Measurements from ENCODE around the gene CCT3.
"Not testable (repeated sequence)": the region's sequence is repeated elsewhere in the genome, so short reads cannot be mapped to it uniquely, and the experiment has no call there.

The CCT3 gene

DNA sequence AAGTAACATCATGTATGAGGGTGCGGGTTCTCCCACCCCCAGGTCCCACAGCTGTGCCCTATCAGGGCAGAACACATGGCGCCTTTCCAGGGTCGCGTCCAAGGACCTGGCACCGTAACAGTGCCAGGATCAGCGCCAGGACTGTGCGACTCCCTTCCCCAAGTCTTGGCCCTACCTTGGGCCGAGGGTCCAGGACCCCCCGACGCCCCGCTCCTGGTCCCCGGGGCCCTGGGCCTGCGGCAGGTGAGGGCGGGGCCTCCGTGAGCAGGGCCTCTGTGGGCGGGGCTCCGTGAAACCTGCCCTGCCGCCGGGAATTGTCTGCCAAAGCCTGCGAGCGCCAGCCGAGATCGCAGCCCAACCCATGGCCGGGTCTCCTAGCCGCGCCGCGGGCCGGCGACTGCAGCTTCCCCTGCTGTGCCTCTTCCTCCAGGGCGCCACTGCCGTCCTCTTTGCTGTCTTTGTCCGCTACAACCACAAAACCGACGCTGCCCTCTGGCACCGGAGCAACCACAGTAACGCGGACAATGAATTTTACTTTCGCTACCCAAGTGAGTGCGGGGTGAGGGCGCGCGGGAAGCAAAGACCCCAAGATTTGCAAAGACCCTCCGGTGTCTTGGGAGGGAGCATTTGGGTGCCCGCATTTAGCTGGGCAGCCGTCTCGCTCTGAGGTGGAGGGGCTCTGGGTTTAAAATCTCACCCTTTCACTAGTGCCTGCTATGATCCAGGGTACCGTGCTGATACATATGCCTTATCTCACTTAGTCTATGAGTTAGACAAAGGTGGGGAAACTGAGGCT is 31.0 kb upstream of the CCT3 start, which contains the start of gene RHBG:
Gene RHBG, plus strand, starts transcription at position 323 of the 796 bp plus-strand sequence. Its CDS starts 39 bp downstream, at position 362.
- no peak for DNase-seq (ENCODE audit: low read depth in 3 of 3, low spot score in 1 of 3)

DNA sequence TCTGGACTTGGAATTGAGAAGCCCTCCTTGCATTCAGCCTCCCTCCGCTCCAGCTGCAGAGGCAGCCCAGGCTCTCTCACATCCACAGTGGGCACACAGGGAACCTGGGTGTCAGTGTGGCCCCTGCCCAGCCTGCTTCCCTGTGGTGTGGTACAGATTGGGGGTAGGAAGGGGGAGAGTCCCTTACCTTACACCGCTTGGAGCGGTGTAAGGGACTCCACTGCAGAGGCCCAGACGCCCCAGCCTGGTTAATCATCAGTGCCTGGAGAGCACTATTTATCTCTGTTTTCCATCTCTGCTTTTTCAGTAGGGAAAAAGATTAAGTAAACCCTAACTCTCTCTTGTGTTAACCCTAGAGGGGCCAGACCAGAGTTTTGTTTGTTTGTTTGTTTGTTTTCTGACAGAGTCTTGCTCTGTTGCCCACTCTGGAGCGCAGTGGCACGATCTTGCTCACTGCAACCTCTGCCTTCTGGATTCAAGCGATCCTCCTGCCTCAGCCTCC is 30.1 kb upstream of the CCT3 start:
- no peak for DNase-seq (ENCODE audit: low read depth in 3 of 3, low spot score in 1 of 3)

DNA sequence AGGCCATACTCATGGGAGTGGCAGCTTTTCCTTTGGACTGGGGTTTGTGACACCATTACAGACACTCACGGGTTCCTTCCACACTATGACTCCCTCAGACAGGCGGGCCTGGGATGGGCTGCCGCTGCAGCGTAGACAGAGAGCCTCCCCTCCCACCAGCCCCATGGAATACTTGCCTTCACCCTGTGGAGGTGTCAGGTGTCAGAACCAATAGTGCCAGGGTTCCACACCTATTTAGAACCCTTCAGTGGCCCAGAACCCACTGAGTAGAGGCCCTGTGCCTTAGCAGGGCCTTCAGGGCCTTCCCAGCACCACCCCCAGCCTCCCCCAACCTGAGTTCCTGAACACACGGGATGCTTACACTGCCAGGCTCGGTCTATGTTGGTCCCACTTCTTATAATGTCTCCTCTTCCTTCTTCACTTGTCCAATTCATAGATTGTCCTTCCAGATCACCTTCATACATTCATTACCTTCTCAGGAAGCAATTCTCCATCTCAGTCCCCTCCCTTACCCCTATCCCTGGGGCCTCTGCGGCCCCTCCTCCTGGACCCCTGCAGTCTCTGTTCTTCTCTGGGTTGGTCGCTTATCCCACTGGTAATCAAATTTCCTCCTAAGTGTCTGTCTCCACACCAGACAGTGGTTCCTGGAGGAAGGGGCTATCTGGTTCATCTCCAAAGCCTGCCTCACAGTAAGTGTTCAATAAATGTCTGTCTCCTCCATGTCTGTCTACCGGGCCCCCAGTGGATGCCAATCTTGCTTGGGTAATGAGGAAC is 29.5 kb upstream of the CCT3 start:
- DNase-seq (ENCODE audit: low read depth in 3 of 3, low spot score in 1 of 3), result no peak

GRCh38 chr1:156366378-156367166 is 28.5 kb upstream of the CCT3 start:
- DNase-seq (ENCODE audit: low read depth in 3 of 3, low spot score in 1 of 3), result no peak

- DNase-seq (ENCODE audit: low read depth in 3 of 3, low spot score in 1 of 3), result no peak
Observed at GRCh38 chr1:156365754-156366153, 27.7 kb upstream of the CCT3 start.

DNA sequence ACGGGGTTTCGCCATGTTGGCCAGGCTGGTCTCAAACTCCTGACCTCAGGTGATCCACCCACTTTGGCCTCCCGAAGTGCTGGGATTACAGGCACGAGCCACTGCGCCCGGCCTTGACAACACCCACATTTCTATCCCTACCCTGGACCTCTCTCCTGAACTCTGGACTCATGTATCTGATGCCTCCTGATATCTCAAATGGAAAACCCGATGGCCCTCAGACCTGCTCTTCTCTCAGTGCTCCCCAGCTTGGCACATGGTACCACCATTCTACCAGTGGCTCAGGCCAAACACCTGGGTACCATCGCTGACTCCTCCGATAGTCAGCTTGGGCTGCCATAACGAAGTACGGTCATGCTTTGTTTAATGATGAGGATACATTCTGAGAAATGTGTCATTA is 22.4 kb upstream of the CCT3 start:
- DNase-seq (ENCODE audit: low read depth in 3 of 3, low spot score in 1 of 3), result no peak

DNA sequence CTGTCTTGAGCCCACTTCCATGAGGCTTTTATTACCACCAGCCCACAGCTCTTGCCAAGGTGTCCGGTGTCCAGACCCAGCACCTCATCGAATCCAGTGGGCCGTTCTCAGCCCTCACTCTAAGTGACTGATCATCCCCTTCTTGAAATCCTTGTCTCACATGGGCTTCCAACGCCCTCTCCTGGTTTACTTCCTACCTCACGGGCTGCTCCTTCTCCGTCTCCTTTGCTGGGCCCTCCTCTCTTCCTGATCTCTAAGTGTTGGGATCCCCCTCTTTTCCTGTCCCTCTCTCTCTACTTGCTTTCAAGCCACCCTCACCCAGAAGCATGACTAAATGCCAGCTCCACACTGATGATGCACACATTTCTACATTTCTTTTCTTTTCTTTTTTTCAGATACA is 21.9 kb upstream of the CCT3 start:
- DNase-seq (ENCODE audit: low read depth in 3 of 3, low spot score in 1 of 3), result no peak

GRCh38 chr1:156359249-156359648 is 21.2 kb upstream of the CCT3 start:
- no peak for DNase-seq (ENCODE audit: low read depth in 3 of 3, low spot score in 1 of 3)

DNA sequence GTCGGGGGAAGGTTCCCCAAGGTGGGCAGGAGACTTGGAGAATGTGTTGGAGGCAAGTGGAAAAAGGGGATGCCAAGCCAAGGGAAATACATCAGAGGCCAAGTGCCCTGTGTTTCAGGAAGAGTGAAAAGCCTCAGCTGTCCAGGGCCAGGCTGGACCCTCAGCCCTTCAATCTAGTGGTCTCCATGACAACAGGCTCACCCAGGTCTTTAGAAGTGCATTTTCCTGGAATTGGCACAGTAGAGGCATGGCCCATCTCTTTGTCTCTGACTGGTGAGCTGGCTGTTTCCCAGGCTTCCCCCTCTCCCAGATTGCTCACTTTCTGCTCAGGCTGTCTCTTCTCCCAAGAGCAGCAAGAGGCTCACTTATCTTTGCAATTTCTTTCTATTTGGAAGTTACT is 20.5 kb upstream of the CCT3 start:
- no peak for DNase-seq (ENCODE audit: low read depth in 3 of 3, low spot score in 1 of 3)

- DNase-seq (ENCODE audit: low read depth in 3 of 3, low spot score in 1 of 3), result no peak
Observed at GRCh38 chr1:156357977-156358376, 19.9 kb upstream of the CCT3 start.

GRCh38 chr1:156356875-156357534 is 18.9 kb upstream of the CCT3 start:
- DNase-seq (ENCODE audit: low read depth in 3 of 3, low spot score in 1 of 3), result peak in 2 of 3 donors; percentile 46 to 52

- DNase-seq (ENCODE audit: low read depth in 3 of 3, low spot score in 1 of 3), result no peak
Observed at GRCh38 chr1:156356262-156356874, 18.3 kb upstream of the CCT3 start.

GRCh38 chr1:156352481-156352880 is 14.4 kb upstream of the CCT3 start:
- not testable (repeated sequence) for DNase-seq (ENCODE audit: low read depth in 3 of 3, low spot score in 1 of 3)

DNA sequence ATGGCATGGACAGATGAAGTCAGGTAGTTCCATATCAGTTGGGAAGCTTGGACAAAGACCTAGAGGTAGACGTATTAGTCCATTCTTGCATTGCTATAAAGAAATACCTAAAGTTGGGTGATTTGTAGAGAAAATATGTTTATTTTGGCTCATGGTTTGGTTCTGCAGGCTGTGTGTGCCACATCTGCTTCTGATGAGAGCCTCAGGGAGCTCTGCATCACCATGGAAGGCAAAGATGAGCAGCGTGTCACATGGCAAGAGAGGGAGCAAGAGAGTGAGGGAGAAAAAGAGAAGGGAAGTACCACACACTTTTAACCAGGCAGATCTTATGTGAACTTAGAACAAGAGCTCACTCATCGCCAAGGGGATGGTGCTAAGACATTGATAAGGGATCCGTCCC is 9.2 kb upstream of the CCT3 start:
- DNase-seq (ENCODE audit: low read depth in 3 of 3, low spot score in 1 of 3), result no peak

- no peak for DNase-seq (ENCODE audit: low read depth in 3 of 3, low spot score in 1 of 3)
Observed at GRCh38 chr1:156346636-156347035, 8.5 kb upstream of the CCT3 start.

DNA sequence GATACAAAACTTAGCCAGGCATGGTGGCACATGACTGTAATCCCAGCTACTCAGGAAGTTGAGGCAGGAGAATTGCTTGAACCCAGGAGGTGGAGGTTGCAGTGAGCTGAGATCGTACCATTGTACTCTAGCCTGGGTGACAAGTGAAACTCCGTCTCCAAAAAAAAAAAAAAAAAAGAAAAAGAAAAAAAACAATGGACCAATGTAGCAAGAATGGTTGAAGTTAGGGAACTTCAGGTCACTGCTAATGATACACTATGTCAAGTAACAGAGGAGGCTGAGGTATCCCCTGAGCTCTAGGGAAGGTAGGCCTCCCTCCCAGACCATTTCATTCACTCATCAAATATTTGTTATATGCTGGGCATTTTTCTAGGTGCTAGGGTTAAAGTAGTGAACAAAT is 7.9 kb upstream of the CCT3 start:
- DNase-seq (ENCODE audit: low read depth in 3 of 3, low spot score in 1 of 3), result not testable (repeated sequence)

DNA sequence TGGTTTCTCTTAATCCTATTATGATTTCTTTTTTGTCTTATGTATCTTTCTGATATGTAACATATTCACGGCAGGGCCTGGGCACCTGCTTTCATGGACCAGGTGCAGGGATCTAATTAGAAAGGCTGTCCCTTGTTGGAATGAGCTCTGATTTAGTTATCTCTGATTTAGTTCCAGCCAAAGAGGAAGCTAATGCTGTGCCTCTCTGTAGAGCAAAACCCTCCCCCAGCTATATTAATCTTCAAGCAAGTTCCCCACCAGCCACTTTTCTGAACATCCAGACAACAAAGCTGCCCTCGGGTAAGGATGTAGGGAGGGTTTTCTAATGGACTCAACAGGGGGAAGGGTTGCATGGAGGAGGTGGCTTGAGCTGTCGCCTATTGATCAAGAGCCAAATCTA is 6.3 kb upstream of the CCT3 start:
- no peak for DNase-seq (ENCODE audit: low read depth in 3 of 3, low spot score in 1 of 3)

DNA sequence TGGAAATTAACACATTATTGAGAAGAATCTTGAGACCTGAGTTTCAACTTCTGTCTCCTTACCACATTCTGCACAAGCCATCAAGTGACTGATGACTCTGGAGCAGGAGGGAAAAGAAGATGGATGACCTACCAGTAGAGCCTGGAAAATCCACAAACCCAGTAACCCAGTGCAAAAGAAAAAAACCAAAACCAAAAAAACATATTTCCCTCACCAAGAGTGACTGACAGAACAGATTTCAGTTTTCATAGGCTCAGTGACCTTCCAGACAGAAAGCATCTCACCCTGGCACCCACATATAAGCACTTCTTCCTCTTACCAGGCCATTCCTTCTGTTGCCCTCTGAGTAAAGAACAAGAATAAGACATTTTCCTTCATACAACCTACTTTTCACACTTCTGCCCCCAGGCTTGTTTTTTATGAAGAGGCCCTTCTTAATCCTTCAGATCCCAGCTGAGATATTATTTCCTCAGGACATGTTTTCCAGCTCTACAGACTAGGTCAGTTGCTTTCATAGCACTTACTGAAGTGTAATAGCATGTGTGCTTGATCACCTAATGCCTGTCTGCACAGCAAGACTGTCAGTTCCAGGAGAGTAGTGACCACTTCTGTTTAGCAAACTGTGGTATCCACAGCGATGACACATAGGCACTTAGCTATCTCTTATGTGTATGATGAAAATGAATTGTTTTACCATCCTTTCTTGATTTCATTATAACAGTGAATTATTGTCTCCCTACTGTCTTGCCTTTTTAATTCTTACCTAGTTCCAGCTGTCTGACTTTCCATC is 4.3 kb upstream of the CCT3 start:
- DNase-seq (ENCODE audit: low read depth in 3 of 3, low spot score in 1 of 3), result no peak

DNA sequence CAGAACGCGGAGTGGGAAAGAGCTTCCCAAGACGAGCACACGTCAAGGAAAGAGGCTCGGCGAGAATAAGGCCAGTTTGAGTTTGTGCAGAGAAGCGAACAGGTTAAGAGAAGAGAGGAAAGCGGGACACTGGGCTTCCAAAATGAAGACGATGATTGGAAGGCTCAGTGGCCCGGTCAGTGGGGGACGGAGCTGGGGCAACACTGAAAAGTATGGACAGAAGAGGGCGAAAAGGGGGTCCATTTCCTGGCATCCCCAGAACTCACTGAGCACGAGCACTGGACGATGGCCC is 258 bp downstream of the CCT3 start:
- no peak for DNase-seq (ENCODE audit: low read depth in 3 of 3, low spot score in 1 of 3)

Measured in stimulated activated CD4-positive, alpha-beta T cell treated with anti-CD3 and anti-CD28 coated beads, TNF-alpha, amount 100 ng/mL, for 1 hour (primary cell).